ENCODE data around the gene TRAF4.

DNA sequence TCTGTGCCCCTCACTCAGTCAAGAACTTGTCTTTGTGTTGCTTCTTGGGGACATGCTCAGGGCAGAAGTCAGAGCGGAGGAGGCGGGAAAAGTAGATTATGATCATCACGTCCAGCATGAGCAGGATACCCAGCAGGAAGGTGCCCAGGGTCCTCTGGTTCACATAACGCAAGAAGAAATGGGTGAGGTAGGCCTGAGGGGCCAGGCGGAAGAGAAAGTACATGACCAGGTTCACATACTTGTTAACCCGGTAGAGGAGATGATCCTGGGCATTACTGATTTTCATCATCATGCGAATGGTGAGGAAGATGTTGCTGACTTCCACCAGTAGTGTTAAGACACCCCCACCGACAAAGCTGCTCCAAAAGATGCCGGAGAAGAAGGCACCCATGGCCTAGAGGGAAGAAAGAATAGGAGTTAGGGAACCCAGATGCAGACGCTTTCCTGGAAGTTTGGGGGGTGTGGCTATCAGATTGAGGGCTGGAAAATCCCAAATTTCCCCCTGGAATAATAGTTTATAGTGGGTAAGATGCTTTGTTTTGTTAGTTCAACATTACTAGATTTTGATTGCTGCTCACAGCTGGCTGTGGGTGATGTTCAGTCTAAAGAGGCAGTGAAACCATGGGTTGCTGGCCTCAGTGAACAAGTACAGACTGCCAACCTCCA is 19.2 kb upstream of the TRAF4 start:
- TF ChIP-seq, protein P1, sequence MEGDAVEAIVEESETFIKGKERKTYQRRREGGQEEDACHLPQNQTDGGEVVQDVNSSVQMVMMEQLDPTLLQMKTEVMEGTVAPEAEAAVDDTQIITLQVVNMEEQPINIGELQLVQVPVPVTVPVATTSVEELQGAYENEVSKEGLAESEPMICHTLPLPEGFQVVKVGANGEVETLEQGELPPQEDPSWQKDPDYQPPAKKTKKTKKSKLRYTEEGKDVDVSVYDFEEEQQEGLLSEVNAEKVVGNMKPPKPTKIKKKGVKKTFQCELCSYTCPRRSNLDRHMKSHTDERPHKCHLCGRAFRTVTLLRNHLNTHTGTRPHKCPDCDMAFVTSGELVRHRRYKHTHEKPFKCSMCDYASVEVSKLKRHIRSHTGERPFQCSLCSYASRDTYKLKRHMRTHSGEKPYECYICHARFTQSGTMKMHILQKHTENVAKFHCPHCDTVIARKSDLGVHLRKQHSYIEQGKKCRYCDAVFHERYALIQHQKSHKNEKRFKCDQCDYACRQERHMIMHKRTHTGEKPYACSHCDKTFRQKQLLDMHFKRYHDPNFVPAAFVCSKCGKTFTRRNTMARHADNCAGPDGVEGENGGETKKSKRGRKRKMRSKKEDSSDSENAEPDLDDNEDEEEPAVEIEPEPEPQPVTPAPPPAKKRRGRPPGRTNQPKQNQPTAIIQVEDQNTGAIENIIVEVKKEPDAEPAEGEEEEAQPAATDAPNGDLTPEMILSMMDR (IDR thresholded peaks at IDR 0.05) = no peak
- TF ChIP-seq EP300 (IDR thresholded peaks at IDR 0.05) = no peak
